OCI-LY3 (cell line): ENCODE measurements around the gene HYOU1.

Experiments used
- H2AFZ ChIP-seq: fragments of 200-600, 300-600 bp; shearing (Covaris generic); 2 replicates; pipeline ENCODE4 v1.6.0; 2014; ENCODE audit warnings: antibody characterized with exemption, low read depth, low read length
- H3K27ac ChIP-seq: fragments of 200-600, 300-600 bp; sonication (generic); 2 replicates; pipeline ENCODE4 v1.5.1; 2014; ENCODE audit warnings: mild to moderate bottlenecking, low read length, moderate library complexity, mixed read lengths
- H3K27me3 ChIP-seq: fragments of 200-600, 300-600 bp; sonication (generic); 2 replicates; pipeline ENCODE4 v1.6.1; 2014; ENCODE audit warnings: low read depth, low read length, mixed read lengths
- H3K36me3 ChIP-seq: fragments of 200-600, 300-600 bp; sonication (generic); replicated peaks from 2 replicates; pipeline ENCODE3; 2014; ENCODE audit warnings: low read depth, low read length, mixed read lengths
- H3K4me1 ChIP-seq: fragments of 300-600, 200-600 bp; sonication (generic); 2 replicates; pipeline ENCODE4 v1.6.1; 2014; ENCODE audit warnings: low read length, mixed read lengths
- H3K4me2 ChIP-seq: fragments of 200-600, 300-600 bp; sonication (generic); 2 replicates; pipeline ENCODE4 v1.6.1; 2014; ENCODE audit warnings: low read length, mixed read lengths
- H3K4me3 ChIP-seq: fragments of 300-600, 200-600 bp; sonication (generic); 2 replicates; pipeline ENCODE4 v1.5.1; 2014; ENCODE audit warnings: antibody characterized with exemption, mild to moderate bottlenecking, low read length, moderate library complexity
- H3K79me2 ChIP-seq: fragments of 300-600, 200-600 bp; shearing (Covaris generic); 2 replicates; pipeline ENCODE4 v1.6.1; 2014; ENCODE audit warnings: mild to moderate bottlenecking, low read length, mixed read lengths
- H3K9ac ChIP-seq: fragments of 300-600, 200-600 bp; shearing (Covaris generic); 2 replicates; pipeline ENCODE4 v1.6.0; 2014; ENCODE audit warnings: mild to moderate bottlenecking, low read length, moderate library complexity
- H3K9me3 ChIP-seq: fragments of 200-600, 300-600 bp; shearing (Covaris generic); 2 replicates; pipeline ENCODE4 v1.6.1; 2014; ENCODE audit warnings: low read length, mixed read lengths; ENCODE audit not compliant: insufficient read depth
- H4K20me1 ChIP-seq: fragments of 200-600, 300-600 bp; sonication (generic); 2 replicates; pipeline ENCODE4 v1.6.1; 2016; ENCODE audit warnings: low read length, mixed read lengths; ENCODE audit not compliant: insufficient read depth
- CTCF ChIP-seq: fragments of 200-600, 300-600 bp; sonication (generic); IDR thresholded peaks from 2 replicates; pipeline ENCODE4 v1.5.1; 2014; ENCODE audit warnings: antibody characterized with exemption, low read length, low read depth
- EZH2phosphoT487 ChIP-seq: fragments of 200-600 bp; shearing (Covaris generic); IDR thresholded peaks from 2 replicates; pipeline ENCODE4 v1.6.1; 2018; ENCODE audit warnings: antibody characterized with exemption, mixed run types, low read depth

HYOU1 gene

GRCh38 chr11:119087747-119088241, 30.8 kb upstream of the HYOU1 start:
- TF ChIP-seq CTCF (no peak), EZH2phosphoT487 (no peak)
- Histone ChIP-seq H3K36me3 (peaks cover 19% of the 10 kb centered on the region), H2AFZ (no peak overlapping the region), H3K9ac (no peak overlapping the region), H3K4me2 (no peak overlapping the region), H3K27me3 (no peaks in the 10 kb centered on the region), H4K20me1 (peaks cover 10% of the 10 kb centered on the region), H3K27ac (no peak overlapping the region), H3K4me3 (no peak overlapping the region), H3K79me2 (peaks cover 26% of the 10 kb centered on the region), H3K9me3 (no peaks in the 10 kb centered on the region), H3K4me1 (peaks cover 26% of the 10 kb centered on the region)

- no peak overlapping the region for H3K4me3 ChIP-seq
Measured at GRCh38 chr11:119087123-119087522, 30.1 kb upstream of the HYOU1 start.

GRCh38 chr11:119085437-119085847, 28.4 kb upstream of the HYOU1 start:
- peaks cover 13% of the 10 kb centered on the region for H3K4me1 ChIP-seq
- H3K27me3 ChIP-seq: no peaks in the 10 kb centered on the region
- H3K79me2 ChIP-seq: peaks cover 14% of the 10 kb centered on the region
- TF ChIP-seq EZH2phosphoT487: no peak
- no peak for TF ChIP-seq CTCF
- H2AFZ ChIP-seq: 0 out of 2 replicates have a peak overlapping the region, but pooled peaks have one; percentile 51
- H3K4me2 ChIP-seq: peak overlapping the region; percentile 99
- H3K9me3 ChIP-seq: no peaks in the 10 kb centered on the region
- peak overlapping the region; percentile 87 for H3K9ac ChIP-seq
- H3K4me3 ChIP-seq: peak overlapping the region; percentile 92
- peaks cover 3% of the 10 kb centered on the region for H3K36me3 ChIP-seq
- H3K27ac ChIP-seq: peak overlapping the region; percentile 67
- H4K20me1 ChIP-seq: no peaks in the 10 kb centered on the region

More at GRCh38 chr11:119087123-119087522, 30.1 kb upstream of the HYOU1 start:
- Histone ChIP-seq H3K4me1 (peaks cover 20% of the 10 kb centered on the region), H3K27me3 (no peaks in the 10 kb centered on the region), H3K9ac (no peak overlapping the region), H3K4me2 (no peak overlapping the region), H4K20me1 (peaks cover 3% of the 10 kb centered on the region; the same call in 1 of the 2 replicates), H3K9me3 (no peaks in the 10 kb centered on the region), H3K79me2 (peaks cover 19% of the 10 kb centered on the region), H3K36me3 (peaks cover 12% of the 10 kb centered on the region), H2AFZ (no peak overlapping the region), H3K27ac (no peak overlapping the region)
- TF ChIP-seq EZH2phosphoT487 (no peak), CTCF (no peak)

- TF ChIP-seq CTCF: no peak
- TF ChIP-seq EZH2phosphoT487: no peak
- H3K27ac ChIP-seq: peak within 1 kb of the TSS; percentile 67
- peak within 1 kb of the TSS; percentile 70; the same call in 1 of the 2 replicates for H2AFZ ChIP-seq
- no peaks in the 10 kb centered on the region for H4K20me1 ChIP-seq
- no peaks in the 10 kb centered on the region for H3K27me3 ChIP-seq
- H3K36me3 ChIP-seq: peaks cover 3% of the 10 kb centered on the region
- H3K9me3 ChIP-seq: no peaks in the 10 kb centered on the region
- H3K4me2 ChIP-seq: peak within 1 kb of the TSS; percentile 99
- peak within 1 kb of the TSS; percentile 92 for H3K4me3 ChIP-seq
- H3K9ac ChIP-seq: peak within 1 kb of the TSS; percentile 87
- H3K79me2 ChIP-seq: peaks cover 14% of the 10 kb centered on the region
- H3K4me1 ChIP-seq: peaks cover 10% of the 10 kb centered on the region
Measured at GRCh38 chr11:119084663-119085436, 27.8 kb upstream of the HYOU1 start, which contains the start of gene HMBS. Gene HMBS, plus strand, starts transcription at chr11:119084881. Its CDS starts 153 bp downstream, at chr11:119085034.
